Neuron (in vitro differentiated cells): ENCODE data around the gene NMT1.

Experiments
- H2AFZ ChIP-seq: one replicate; pipeline ENCODE4 v1.6.1; 2013; ENCODE audit warnings: low read depth, mild to moderate bottlenecking, inconsistent platforms, low read length, moderate library complexity
- H3K27me3 ChIP-seq: one replicate; pipeline ENCODE4 v1.6.1; 2013; ENCODE audit warnings: low read length; ENCODE audit not compliant: insufficient read depth
- H3K36me3 ChIP-seq: one replicate; pipeline ENCODE4 v1.6.1; 2013; ENCODE audit warnings: low read length; ENCODE audit not compliant: insufficient read depth
- H3K4me1 ChIP-seq: one replicate; pipeline ENCODE4 v1.6.1; 2013; ENCODE audit warnings: low read length; ENCODE audit not compliant: insufficient read depth
- H3K4me3 ChIP-seq: 2 replicates; pipeline ENCODE4 v1.5.1; 2013; ENCODE audit warnings: mild to moderate bottlenecking, low read length, moderate library complexity
- H3K9me3 ChIP-seq: one replicate; pipeline ENCODE4 v1.6.1; 2013; ENCODE audit warnings: low read length

Gene NMT1

DNA sequence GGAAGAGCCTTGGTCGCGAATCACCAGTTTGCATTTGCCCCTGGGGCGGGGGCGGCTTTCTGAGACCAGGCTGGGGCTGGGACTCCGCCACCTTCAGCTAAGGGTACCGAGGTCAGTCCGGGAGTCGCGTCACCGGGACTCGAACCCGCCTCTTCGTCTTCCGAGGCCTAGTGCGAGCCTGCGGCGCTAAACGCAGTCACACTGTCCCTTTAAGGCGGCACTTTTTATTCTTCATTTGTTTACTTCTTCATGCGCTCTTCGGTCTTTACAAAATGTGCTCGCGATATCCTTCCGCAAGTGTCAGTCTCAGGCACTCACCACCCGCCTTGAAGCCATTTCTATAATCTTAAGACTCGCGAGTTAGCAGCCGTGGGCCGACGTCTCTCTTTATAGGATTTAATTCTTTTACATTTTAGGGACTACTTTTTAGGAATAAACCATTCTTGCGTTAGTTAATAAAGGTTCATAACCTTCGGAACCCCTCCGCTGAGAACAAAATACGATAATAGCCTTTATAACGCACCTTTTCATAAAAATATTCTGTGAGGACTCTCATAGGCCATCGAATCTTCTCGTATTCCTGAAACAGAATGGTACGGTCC lies 86.6 kb downstream of the NMT1 start:
- H3K4me1 ChIP-seq, result peaks cover 30% of the 10 kb centered on the region
- no peaks in the 10 kb centered on the region for H3K9me3 ChIP-seq
- H3K27me3 ChIP-seq, result no peaks in the 10 kb centered on the region
- H2AFZ ChIP-seq, result peak overlapping the region; percentile 59
- H3K4me3 ChIP-seq, result peak overlapping the region; percentile 69
- no peaks in the 10 kb centered on the region for H3K36me3 ChIP-seq

DNA sequence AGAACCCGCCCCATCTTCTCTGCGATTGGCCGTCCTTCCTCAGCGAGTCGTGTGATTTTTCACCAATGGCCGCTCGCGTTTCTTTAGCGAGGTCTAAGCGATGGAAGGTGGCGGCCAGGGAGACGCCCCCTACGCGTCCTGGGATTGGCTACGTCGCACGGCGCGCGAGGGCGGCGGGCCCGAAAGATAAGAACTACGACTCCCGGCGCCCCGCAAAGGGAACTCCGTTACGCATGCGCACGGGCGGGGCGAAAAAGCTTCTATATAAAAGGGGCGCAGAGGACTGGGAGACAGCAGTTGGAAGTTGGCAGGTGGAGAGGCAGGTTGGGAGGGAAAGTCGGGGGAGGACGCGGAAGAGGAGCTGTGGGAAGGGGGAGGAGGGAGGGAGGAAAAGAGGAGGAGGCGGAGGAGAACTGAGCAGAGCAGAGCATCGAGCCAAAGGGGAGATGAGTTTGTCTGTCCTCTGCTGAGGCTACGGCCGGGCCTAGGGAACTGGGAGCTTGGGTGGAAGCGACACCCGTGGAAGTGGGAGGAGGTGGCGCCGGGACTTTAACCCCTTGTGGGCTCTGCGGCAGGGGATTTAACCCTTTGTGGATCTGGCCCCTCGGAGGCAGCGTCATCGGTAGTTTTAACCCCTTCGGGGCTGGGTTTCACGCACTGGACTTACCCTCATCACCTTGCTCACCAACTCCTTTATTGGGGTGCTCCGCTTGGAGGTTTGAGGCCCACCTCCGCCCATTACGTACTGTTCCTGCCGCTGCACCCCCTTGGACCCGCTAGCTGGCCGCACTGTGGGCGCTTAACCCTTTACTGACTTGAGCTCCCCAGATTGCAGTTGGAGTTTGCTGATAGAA lies 87.3 kb downstream of the NMT1 start, which contains the start of gene HEXIM1:
TSS of gene HEXIM1 (plus strand) at position 293 of the 854 bp plus-strand sequence. CDS start 716 bp downstream, outside the sequence.
- H3K4me1 ChIP-seq, result peaks cover 30% of the 10 kb centered on the region
- peak within 1 kb of the TSS; percentile 59 for H2AFZ ChIP-seq
- peak within 1 kb of the TSS; percentile 79 for H3K4me3 ChIP-seq
- H3K27me3 ChIP-seq, result no peaks in the 10 kb centered on the region
- H3K9me3 ChIP-seq, result no peaks in the 10 kb centered on the region
- H3K36me3 ChIP-seq, result no peaks in the 10 kb centered on the region

DNA sequence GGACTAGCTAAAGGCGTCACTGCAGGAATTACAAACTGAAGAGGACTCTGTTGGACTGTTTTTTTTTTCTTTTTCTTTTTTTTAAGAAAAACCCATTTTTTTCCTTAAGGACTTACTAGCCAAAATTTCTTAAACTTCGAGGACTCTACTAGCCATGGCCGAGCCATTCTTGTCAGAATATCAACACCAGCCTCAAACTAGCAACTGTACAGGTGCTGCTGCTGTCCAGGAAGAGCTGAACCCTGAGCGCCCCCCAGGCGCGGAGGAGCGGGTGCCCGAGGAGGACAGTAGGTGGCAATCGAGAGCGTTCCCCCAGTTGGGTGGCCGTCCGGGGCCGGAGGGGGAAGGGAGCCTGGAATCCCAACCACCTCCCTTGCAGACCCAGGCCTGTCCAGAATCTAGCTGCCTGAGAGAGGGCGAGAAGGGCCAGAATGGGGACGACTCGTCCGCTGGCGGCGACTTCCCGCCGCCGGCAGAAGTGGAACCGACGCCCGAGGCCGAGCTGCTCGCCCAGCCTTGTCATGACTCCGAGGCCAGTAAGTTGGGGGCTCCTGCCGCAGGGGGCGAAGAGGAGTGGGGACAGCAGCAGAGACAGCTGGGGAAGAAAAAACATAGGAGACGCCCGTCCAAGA lies 88.0 kb downstream of the NMT1 start:
- H3K27me3 ChIP-seq, result no peaks in the 10 kb centered on the region
- no peak overlapping the region for H2AFZ ChIP-seq
- H3K4me1 ChIP-seq, result peaks cover 24% of the 10 kb centered on the region
- H3K9me3 ChIP-seq, result no peaks in the 10 kb centered on the region
- peak overlapping the region; percentile 79 for H3K4me3 ChIP-seq
- H3K36me3 ChIP-seq, result no peaks in the 10 kb centered on the region

DNA sequence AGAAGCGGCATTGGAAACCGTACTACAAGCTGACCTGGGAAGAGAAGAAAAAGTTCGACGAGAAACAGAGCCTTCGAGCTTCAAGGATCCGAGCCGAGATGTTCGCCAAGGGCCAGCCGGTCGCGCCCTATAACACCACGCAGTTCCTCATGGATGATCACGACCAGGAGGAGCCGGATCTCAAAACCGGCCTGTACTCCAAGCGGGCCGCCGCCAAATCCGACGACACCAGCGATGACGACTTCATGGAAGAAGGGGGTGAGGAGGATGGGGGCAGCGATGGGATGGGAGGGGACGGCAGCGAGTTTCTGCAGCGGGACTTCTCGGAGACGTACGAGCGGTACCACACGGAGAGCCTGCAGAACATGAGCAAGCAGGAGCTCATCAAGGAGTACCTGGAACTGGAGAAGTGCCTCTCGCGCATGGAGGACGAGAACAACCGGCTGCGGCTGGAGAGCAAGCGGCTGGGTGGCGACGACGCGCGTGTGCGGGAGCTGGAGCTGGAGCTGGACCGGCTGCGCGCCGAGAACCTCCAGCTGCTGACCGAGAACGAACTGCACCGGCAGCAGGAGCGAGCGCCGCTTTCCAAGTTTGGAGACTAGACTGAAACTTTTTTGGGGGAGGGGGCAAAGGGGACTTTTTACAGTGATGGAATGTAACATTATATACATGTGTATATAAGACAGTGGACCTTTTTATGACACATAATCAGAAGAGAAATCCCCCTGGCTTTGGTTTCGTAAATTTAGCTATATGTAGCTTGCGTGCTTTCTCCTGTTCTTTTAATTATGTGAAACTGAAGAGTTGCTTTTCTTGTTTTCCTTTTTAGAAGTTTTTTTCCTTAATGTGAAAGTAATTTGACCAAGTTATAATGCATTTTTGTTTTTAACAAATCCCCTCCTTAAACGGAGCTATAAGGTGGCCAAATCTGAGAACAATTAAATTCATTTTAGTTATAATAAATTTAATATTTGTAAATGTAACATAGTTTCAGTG lies 88.8 kb downstream of the NMT1 start:
- Histone ChIP-seq H3K4me3 (peak overlapping the region; percentile 79), H2AFZ (no peak overlapping the region), H3K36me3 (no peaks in the 10 kb centered on the region), H3K27me3 (no peaks in the 10 kb centered on the region), H3K9me3 (no peaks in the 10 kb centered on the region), H3K4me1 (peaks cover 24% of the 10 kb centered on the region)

DNA sequence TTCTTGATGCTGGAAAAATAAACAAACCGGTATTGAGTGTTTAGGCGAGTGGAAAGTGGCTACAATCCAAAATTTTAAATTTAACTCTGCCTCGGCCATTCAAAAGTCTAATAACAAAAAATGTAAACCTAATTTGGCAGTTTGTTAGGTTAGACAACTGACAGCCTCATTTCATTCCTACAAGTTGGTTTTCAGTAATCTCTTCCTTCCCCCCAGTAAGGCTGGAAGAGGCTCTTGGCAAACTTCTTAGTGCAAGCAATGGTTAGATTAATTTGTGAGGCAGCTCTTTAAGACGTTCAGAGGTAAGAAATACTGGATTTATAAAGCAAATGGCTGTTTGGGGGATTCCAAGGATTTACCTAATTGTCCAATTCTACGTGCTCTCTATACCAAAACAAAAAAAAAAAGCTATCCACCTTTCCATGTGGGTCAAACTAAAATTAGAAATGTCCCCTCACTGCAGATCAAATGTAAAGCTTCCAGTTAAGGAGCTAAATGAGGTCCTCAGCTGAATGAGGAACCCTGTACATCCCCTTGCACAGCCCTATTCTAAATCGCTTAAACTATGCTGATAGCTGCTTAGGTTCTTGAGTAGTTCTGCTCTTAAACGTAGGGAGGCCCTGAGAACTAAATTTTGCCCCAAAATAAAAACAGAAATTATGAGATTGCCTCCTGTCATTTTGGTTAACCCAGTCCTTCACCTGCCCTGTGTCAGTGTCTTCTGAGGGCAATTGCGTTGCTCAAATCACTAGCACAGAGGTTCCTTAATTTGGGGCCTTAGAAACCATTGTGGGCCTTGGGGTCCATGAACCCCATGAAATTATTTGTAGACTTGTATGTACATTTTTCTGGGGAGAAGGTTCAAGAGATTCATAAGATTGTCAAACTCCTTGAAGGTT lies 90.0 kb downstream of the NMT1 start:
- no peaks in the 10 kb centered on the region for H3K9me3 ChIP-seq
- H3K36me3 ChIP-seq, result no peaks in the 10 kb centered on the region
- peaks cover 24% of the 10 kb centered on the region for H3K4me1 ChIP-seq
- H2AFZ ChIP-seq, result no peak overlapping the region
- peak overlapping the region; percentile 79 for H3K4me3 ChIP-seq
- no peaks in the 10 kb centered on the region for H3K27me3 ChIP-seq

DNA sequence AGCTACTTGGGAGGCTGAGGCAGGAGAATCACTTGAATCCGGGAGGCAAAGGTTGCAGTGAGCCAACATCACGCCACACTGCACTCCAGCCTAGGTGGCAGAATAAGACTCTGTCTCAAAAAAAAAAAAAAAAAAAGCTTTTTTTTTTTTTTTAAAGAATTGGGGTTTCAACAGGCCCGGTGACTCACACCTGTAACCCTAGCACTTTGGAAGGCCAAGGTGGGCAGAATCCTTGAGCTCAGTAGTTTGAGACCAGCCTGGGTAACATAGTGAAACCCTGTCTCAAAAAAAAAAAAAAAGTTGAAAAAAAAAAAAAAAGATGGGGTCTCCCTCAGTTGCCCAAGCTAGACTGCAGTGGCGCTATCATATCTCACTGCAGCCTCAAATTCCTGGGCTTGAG lies 93.9 kb downstream of the NMT1 start:
- H3K9me3 ChIP-seq, result no peaks in the 10 kb centered on the region
- no peak overlapping the region for H2AFZ ChIP-seq
- no peak overlapping the region for H3K4me3 ChIP-seq
- peaks cover 21% of the 10 kb centered on the region for H3K4me1 ChIP-seq
- no peaks in the 10 kb centered on the region for H3K27me3 ChIP-seq
- H3K36me3 ChIP-seq, result no peaks in the 10 kb centered on the region

DNA sequence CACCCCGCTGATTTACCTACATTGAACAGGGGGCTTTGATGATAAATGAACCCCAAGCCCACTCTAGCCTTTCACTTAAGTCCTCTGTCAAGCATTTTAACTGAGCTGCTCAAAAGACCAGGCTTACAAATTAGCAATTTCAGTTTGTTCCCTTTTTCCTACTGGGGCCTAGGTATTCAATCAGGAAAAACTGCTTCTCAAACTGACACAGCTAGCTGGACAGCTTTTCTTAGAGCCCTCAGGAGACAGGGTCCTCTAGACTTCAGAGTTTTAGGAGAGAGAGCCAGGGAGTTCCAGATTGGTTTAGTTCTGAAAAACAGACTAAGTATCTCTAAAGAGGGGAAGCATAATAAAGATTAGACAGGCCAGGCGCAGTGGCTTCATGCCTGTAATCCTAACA lies 94.4 kb downstream of the NMT1 start:
- Histone ChIP-seq H3K36me3 (no peaks in the 10 kb centered on the region), H3K9me3 (no peaks in the 10 kb centered on the region), H3K4me3 (no peak overlapping the region), H3K4me1 (peaks cover 23% of the 10 kb centered on the region), H3K27me3 (no peaks in the 10 kb centered on the region), H2AFZ (no peak overlapping the region)

DNA sequence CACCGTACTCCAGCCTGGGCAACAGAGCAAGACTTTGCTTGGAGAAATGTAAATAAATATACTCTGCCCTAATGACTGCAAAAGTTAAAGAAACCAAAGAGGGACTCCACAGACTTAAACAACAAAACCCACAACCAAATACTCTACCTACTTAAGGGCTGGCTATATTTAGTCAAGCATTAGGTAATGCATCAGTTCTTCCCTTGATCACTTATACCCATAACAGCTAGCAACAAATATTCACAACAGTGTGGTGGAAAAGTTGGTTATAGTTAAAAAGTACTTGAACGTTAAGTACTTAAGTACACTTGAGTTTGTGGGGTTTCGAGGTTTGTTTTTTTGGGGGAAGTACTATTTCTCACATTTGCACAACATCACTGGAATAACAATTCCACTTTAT lies 95.1 kb downstream of the NMT1 start:
- H3K36me3 ChIP-seq, result no peaks in the 10 kb centered on the region
- no peaks in the 10 kb centered on the region for H3K27me3 ChIP-seq
- H3K4me3 ChIP-seq, result no peak overlapping the region
- no peak overlapping the region for H2AFZ ChIP-seq
- peaks cover 16% of the 10 kb centered on the region for H3K4me1 ChIP-seq
- H3K9me3 ChIP-seq, result no peaks in the 10 kb centered on the region
